ENCODE results near the gene LBR.

The LBR gene

GRCh38 chr1:225442123-225442505 lies 14.3 kb upstream of the LBR start:
- DNase-seq = no peak

- no peak for DNase-seq
Observed at GRCh38 chr1:225441314-225442122, 13.7 kb upstream of the LBR start.

DNA sequence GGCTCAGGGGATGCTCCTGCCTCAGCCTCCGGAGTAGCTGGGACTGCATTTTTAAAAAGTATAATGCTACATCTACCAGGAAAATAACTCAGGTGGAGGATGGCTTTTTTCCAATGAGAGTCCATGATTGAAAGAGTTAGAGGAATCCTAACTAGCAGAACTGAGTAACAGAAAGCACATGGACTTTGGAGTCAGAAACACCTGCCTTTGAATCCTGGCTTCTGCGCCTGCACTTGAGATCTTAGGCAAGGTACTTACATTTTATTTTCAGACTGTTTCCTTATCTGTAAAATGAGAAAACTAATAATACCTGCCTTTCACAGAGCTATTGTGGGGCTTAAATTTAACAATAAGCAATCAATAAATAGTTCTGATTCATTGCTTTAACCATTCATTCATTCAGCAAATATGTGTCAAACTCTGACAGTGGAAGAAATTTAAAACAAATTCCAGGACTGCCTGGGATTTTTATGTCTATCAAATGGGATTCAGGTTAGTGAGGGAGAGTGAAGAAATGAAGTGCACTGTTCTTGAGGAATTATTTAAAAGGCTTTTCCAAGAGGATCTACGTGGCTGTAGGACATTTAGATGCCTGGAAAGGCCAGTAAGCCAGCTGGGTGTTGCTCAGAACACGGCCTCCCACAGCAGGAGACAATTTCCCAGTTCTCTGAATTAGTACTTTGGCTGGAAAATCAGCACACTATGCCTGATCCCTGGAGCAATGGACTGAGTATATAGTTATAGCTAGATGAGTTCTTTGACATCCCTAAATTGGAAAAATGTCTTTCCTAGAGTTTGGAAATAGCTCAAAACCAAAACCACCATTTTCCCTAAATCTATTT lies 12.8 kb upstream of the LBR start:
- no peak for DNase-seq

DNA sequence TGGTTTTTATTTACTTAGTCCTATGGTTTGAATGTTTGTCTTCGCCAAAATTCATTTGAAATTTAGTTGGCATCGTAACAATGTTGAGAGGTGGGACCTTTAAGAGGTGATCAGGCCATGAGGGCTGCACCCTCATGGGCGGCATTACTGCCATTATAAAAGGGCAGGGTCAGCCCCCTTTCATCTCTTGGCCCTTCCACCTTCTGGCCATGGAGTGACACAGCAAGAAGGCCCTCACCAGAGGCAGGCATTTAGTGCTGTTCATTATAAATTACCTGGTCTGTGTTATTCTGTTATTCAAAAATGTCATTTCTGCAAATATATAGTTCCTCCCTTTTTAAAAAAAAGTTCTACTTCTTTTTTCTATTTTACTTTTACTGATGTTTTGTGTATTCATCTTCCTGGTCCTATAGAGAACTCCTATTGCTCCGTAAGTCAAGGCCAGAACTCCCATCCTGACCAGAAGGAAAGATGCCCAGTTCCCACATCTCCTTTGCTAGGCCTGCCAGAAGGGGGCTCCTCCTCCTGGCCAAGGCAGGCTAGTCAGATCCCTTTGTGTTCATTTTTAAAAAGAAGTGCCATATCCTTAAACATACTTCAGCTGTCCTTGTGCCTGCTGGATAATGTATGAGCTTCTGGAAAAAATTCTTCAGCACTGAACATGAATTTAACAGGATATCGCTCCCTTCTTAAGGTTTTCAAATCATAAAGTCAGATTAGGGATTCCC lies 10.0 kb upstream of the LBR start:
- peak; percentile 40 for DNase-seq

DNA sequence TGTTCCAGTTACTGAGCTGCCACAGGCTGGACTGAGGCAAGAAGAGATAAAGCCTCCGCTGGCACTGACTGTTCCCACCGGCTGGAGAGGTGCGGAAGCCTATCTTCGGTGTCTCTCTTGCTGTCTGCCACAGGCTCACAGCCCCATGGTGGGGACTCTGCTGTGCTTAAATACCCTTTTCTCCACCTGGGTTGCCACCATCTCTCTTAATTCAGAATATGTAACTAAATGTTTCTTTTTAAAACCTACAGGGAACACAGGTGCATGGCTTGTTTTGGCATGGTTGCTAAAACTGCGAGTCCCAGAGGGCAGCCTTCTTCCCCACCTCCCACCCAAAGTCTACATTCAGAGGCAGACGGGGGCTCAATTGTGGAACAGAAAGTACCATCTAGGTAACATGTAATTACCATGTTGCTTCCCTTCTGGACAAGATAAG lies 8.1 kb upstream of the LBR start:
- DNase-seq = no peak

- DNase-seq = no peak
Observed at GRCh38 chr1:225435487-225435886, 7.6 kb upstream of the LBR start.

DNA sequence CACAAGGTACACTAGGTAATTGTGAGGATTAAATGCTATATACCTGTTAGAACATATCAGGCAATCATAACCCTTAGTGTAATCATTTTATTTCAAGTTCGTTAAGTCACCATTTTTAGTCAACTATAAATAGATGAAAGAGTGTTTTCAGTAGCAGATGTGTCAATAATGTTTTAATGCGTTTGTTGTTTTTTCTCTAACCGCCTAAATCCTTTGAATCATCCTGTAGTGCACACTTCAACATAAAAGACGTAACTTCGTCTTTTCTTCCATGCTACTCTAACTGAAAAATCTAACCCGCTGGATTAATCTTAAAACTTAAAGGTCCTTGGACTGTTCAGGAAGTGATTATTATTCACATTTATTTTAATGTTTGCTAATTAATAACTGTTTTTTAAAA lies 7.2 kb upstream of the LBR start:
- no peak for DNase-seq

GRCh38 chr1:225434046-225434445 lies 6.2 kb upstream of the LBR start:
- no peak for DNase-seq

GRCh38 chr1:225431081-225431863 lies 3.4 kb upstream of the LBR start:
- no peak for DNase-seq

DNA sequence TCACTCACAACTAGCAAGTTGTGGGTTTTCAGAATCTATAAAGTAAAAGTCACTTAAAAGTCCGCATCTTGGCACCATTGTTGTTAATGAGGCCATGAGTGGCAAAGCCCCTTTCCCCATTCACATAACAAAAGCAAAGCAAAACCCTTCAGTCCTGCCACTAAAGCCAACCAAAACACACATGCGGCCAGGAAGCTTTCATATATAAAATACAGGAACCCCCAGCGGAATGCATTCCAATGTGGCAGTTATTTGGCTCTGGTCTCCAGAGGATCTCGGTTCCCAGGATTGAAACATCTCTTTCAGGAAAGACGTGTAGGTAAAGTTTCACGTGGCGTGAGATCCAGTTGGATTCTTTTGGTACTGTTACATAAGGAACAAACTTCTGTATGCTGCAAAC lies 2.5 kb upstream of the LBR start:
- DNase-seq = no peak

DNA sequence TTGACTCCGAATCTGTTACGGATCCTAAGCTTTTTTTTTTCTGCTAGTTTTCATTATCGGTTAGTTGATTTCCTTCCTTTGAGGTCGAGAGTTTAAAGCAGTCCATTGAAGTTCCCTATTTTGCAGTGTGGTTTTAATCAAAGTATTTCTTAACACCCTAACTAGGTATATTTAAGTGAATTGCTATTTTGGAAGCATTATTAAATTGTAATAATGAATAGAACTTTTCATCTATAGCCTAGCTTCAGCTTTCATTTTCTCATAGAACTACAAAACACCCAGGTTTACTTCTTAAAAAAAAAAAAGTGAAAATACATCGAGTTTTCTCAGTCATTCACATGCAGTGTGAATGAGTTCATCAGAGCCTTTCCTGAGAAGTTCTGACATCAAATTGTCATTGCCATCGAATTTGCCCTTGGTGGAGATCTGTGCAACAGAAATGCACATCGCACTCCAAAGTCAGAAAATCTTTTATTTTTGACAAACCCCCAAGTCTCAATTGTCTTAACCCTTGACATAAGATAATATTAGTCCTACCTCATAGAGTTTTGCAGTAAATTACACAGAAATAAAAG lies 1.1 kb upstream of the LBR start:
- peak; percentile 50 for DNase-seq

DNA sequence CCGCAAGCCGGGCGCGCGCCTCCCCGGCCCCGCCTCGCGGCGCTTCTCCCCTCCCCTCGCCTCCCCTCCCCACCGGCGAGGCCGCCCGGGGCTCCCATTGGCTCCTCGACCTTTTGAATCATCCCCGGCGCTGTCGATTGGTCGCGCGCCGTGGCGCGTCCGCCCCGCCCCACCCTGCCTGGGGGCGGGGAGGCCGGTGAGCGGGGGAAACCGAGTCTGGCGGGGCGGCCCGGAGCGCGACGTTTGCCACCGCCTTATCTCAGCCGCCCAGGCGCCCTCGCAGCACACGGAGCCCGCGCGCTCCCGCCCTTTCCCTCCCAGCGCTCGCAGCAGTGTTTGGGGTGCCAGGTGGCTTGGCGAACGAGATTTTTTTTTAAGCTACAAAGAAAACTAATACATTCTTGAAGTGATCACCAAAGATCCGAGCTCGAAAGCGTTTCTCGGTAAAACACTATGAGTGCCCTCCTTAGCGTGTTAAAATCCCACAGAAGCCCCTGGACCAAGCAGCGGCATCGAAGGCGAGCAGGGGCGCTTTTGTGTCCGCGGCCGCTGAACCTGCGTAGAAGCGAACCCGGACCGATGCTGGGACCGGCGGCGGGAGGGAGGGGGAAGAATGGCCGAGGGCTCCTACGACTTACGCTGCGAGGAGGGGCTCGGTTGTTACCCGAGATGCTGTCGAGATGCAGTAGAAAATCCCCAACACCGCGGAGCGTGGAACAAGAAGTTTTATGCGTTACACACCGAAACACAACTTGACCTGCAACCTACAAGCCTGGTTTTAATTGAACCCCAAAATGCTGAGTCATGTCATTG lies 436 bp upstream of the LBR start:
- peak; percentile 95 for DNase-seq

- peak; percentile 19 for DNase-seq
Observed at GRCh38 chr1:225426395-225427234, 1.2 kb downstream of the LBR start.

GRCh38 chr1:225425201-225425786 lies 2.5 kb downstream of the LBR start:
- DNase-seq = peak; percentile 35

DNA sequence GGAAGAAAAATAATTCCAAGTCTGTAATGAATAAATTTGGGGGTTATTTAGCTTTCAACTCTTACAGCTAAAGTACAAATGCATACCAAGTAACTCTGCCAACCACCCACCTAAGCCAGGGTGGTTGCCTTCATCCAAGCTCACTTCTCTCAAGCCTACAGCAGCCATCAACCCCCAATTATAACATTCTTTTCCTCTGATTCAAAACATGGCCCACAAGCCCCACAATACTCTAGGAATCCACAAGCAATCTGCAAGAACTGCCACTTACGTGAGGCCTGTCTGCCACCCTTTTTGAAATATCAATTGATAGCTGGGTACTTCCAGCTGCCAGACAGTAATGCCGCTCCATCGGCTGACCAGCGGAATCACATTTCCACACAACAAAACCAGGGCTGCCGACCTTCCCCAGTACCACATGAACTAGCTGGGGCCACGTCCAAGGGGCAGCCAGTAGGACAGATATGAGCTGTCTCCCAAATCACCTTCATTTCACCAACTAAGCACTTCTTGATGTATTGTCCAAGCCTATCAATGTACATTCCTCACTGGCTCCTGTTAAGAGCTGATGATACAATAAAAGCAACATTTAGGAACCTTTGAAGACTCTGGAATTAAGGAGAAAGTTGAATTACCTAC lies 3.2 kb downstream of the LBR start:
- DNase-seq = no peak

DNA sequence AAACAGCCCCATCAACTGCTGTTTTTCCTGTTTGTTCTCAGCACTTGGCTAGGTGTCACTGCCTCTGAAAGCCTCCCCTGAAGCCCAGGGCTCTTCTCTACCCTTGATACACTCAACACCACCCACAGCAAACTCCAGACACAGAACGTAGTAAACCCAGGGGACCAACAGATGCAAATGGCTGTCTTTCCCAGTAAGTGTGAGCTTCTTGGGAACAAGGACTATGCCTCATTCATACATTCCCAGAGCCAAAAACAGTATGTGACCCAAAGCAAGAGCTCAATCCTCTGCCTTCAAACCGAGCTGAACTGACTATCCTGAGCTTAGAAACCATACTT lies 4.4 kb downstream of the LBR start:
- no peak for DNase-seq

DNA sequence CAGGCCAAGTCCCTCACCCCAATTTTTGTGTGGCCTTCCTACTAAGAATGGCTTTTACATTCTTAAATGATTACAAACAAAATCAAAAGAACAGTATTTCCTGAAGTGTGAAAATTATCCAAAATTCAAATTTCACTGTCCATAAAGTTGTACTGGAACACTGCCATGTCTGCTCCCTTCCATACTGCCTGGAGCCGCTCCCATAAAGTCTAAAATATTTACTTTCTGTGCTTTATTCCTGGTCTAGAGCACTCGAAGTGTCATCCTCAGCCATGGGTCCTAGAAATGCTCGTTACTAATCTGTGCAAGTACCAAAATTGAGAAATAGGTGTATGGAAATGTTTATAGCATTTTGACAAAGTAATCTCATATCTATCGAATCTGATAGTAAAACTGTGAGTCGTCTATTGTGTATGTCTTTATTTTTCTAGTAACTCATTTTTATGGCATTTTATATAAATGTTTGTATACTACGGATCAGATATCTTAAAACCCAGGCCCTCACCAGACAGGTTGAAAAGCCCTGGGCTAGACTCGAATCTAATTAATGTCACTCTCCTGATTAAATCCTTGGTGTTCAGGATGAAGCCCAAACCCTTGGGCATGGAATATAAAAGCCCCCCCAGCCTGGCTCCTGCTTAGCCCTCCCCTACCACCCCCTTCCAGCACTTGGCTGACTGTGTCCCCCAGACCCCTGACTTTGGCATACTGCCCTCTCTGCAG lies 4.9 kb downstream of the LBR start:
- no peak for DNase-seq

GRCh38 chr1:225422031-225422605 lies 5.7 kb downstream of the LBR start:
- DNase-seq = peak; percentile 28

GRCh38 chr1:225418598-225418997 lies 9.2 kb downstream of the LBR start:
- no peak for DNase-seq
